HG02973 (cell line): ENCODE measurements around the gene NPLOC4.

ENCODE experiments used
- ATAC-seq: cut with Tn5 transposase; IDR thresholded peaks from one replicate; pipeline ENCODE4 v1.9.1; 2021; ENCODE audit warnings: moderate library complexity; ENCODE audit not compliant: unreplicated experiment

Gene NPLOC4

GRCh38 chr17:81549826-81550225 is 87.1 kb downstream of the NPLOC4 start:
- ATAC-seq: no peak

- no peak for ATAC-seq
Measured at GRCh38 chr17:81549031-81549557, 87.8 kb downstream of the NPLOC4 start.

- no peak for ATAC-seq
Measured at GRCh38 chr17:81547614-81547982, 89.3 kb downstream of the NPLOC4 start.

GRCh38 chr17:81546906-81547613 is 89.9 kb downstream of the NPLOC4 start:
- no peak for ATAC-seq

GRCh38 chr17:81545160-81545949 is 91.6 kb downstream of the NPLOC4 start:
- ATAC-seq: no peak

GRCh38 chr17:81544281-81544974 is 92.5 kb downstream of the NPLOC4 start:
- ATAC-seq: no peak

- ATAC-seq: no peak
Measured at GRCh38 chr17:81543756-81544155, 93.2 kb downstream of the NPLOC4 start.

- no peak for ATAC-seq
Measured at GRCh38 chr17:81543339-81543675, 93.6 kb downstream of the NPLOC4 start.

- ATAC-seq: no peak
Measured at GRCh38 chr17:81542431-81543338, 94.2 kb downstream of the NPLOC4 start.

GRCh38 chr17:81541123-81541522 is 95.8 kb downstream of the NPLOC4 start:
- no peak for ATAC-seq

GRCh38 chr17:81540676-81541027 is 96.3 kb downstream of the NPLOC4 start:
- ATAC-seq: no peak

GRCh38 chr17:81539961-81540675 is 96.8 kb downstream of the NPLOC4 start:
- ATAC-seq: no peak

- no peak for ATAC-seq
Measured at GRCh38 chr17:81539571-81539900, 97.4 kb downstream of the NPLOC4 start.

- ATAC-seq: no peak
Measured at GRCh38 chr17:81538651-81539570, 98.0 kb downstream of the NPLOC4 start.

- no peak for ATAC-seq
Measured at GRCh38 chr17:81537856-81538555, 98.9 kb downstream of the NPLOC4 start.

- no peak for ATAC-seq
Measured at GRCh38 chr17:81537343-81537855, 99.5 kb downstream of the NPLOC4 start.

GRCh38 chr17:81536299-81537290 is 100.3 kb downstream of the NPLOC4 start:
- ATAC-seq: no peak
